Esophagus muscularis mucosa (tissue), 4 donors: ENCODE data around the gene ENTR1. TPM values are rescaled to one million over a fixed set of nuclear protein-coding genes. Genes with fewer than 3 reads are reported as not detected.
A peak's percentile ranks its signal among the peaks of the same experiment; 100 is the strongest.

ENCODE experiments used
- DNase-seq: peaks from one replicate; pipeline ENCODE4 v3.0.0-alpha.2; 2017; ENCODE audit errors: extremely low spot score
- H3K27ac ChIP-seq, 4 donors: fragments of 200-600 bp; sonication (generic); replicated peaks in 1 of 4; 1 replicate in 3 of 4; 2 replicates in 1 of 4; pipeline ENCODE4 v1.5.1; 2016 to 2019; ENCODE audit warnings: mild to moderate bottlenecking in 1 of 4
- H3K27me3 ChIP-seq, 4 donors: fragments of 200-600 bp; sonication (generic); one replicate each; pipeline versions ENCODE4 v1.5.1 to v1.6.0; 2016 to 2019
- H3K36me3 ChIP-seq, 4 donors: fragments of 200-600 bp; sonication (generic); one replicate each; pipeline ENCODE4 v1.5.1; 2016 to 2019
- H3K4me1 ChIP-seq, 4 donors: fragments of 200-600 bp; sonication (generic); one replicate each; pipeline ENCODE4 v1.5.1; 2016 to 2019
- H3K4me3 ChIP-seq, 4 donors: fragments of 200-600 bp; sonication (generic); 1 replicate in 2 of 4; 2 replicates in 2 of 4; pipeline ENCODE4 v1.5.1; 2016 to 2019; ENCODE audit warnings: mild to moderate bottlenecking in 4 of 4, moderate library complexity in 1 of 4
- H3K9me3 ChIP-seq, 4 donors: fragments of 200-600 bp; sonication (generic); 1 replicate in 3 of 4; 2 replicates in 1 of 4; pipeline ENCODE4 v1.5.1; 2016 to 2019
- EP300 ChIP-seq: sonication (generic); formaldehyde crosslinking; IDR thresholded peaks from one replicate; pipeline ENCODE4 v1.6.1; 2017; ENCODE audit warnings: antibody characterized with exemption
- POLR2A ChIP-seq: fragments of 450-650 bp; IDR thresholded peaks from one replicate; pipeline ENCODE4 v1.6.1; 2017; ENCODE audit warnings: antibody characterized with exemption, moderate library complexity, mild to moderate bottlenecking, low read depth
- POLR2AphosphoS5 ChIP-seq, 2 donors: sonication (generic); formaldehyde crosslinking; IDR thresholded peaks; one replicate each; pipeline ENCODE4 v1.6.1; 2017; ENCODE audit warnings: antibody characterized with exemption in 2 of 2
- WGBS: methylation state at CpG from one replicate; pipeline ENCODE4 v1.1.5; 2018; 5-methylcytosine and 5-hydroxymethylcytosine counted together
- intact Hi-C: fragments of 100-400 bp; cut with DNase I; formaldehyde crosslinking; loops from one replicate; pipeline ENCODE4 v1.15.1; 2023
- total RNA-seq, 4 donors: library from RNA; depleted of rRNA; stranded (reverse); fragments of >200 nt; gene quantifications; one replicate each; pipeline versions ENCODE4 v1.1.0 to v1.2.1, GENCODE V29; 2016
- TF ChIP-seq, protein P1 (sequence below), 3 experiments: fragments of 200-600 bp in 2 of 3; fragments of 450-650 bp in 1 of 3; sonication (generic) in 2 of 3; IDR thresholded peaks; one replicate each; pipeline ENCODE4 v1.5.1; 2017 to 2019; ENCODE audit warnings: antibody characterized with exemption in 3 of 3, mild to moderate bottlenecking in 2 of 3, moderate library complexity in 1 of 3

Gene ENTR1
- total RNA-seq, 4 donors from 2014 or later, result 26.2 to 44.8 (median 37.6) TPM

DNA sequence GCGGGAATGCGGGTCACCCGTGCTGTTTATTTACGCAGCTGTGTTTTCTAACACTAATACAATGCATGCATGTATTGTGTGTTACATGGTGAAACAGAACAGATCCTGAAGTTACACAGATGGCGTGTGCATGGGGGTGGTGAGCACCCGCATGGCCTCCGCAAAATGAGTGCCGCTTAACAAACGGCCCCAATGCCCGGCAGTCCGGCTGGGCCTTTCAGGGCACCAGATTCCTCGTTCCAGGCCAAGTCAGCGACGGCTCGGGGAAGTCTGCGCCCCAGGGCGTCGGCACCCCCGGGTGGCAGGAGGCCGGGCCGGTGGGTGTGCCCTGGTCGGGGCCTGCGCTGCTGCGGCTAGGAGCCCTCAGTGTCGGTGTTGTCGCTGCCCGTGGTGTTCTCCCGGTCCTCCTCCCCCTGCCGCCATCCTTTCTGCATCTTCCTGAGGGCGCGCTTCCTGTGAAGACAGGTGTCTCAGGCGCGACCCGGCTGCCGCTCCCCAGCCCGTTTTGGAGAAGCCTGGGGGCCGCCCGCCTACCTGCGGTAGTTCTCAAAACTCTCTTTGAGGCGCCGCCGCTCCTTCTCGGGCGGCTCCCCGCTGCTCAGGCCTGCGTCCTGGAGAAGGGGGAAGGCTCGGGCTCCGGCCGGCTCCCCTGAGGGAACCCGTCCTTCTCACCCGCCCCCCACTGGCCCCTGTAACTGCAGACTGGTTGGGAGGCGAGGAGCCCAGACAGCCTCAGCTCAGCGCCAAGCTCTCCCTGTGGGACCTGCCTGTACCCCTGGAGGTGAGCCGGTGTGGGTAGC lies 46.3 kb downstream of the ENTR1 start:
- H3K9me3 ChIP-seq, result no peaks in the 10 kb centered on the region
- peaks cover 0 to 9% (median 4%) of the 10 kb centered on the region in 4 donors for H3K36me3 ChIP-seq
- no peak for DNase-seq
- intact Hi-C loops, result loop anchor here (2.0 kb wide), 1 partner anchor 21 kb away; no protein-coding TSS in a partner anchor
- peaks cover 0 to 28% (median 0%) of the 10 kb centered on the region in 4 donors for H3K27me3 ChIP-seq
- no peak overlapping the region for H3K27ac ChIP-seq
- peak overlapping the region; percentile 87 to 100 (median 93) for H3K4me3 ChIP-seq
- H3K4me1 ChIP-seq, result peaks cover 29 to 39% (median 37%) of the 10 kb centered on the region in 4 donors
- TF ChIP-seq, protein P1, sequence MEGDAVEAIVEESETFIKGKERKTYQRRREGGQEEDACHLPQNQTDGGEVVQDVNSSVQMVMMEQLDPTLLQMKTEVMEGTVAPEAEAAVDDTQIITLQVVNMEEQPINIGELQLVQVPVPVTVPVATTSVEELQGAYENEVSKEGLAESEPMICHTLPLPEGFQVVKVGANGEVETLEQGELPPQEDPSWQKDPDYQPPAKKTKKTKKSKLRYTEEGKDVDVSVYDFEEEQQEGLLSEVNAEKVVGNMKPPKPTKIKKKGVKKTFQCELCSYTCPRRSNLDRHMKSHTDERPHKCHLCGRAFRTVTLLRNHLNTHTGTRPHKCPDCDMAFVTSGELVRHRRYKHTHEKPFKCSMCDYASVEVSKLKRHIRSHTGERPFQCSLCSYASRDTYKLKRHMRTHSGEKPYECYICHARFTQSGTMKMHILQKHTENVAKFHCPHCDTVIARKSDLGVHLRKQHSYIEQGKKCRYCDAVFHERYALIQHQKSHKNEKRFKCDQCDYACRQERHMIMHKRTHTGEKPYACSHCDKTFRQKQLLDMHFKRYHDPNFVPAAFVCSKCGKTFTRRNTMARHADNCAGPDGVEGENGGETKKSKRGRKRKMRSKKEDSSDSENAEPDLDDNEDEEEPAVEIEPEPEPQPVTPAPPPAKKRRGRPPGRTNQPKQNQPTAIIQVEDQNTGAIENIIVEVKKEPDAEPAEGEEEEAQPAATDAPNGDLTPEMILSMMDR (IDR thresholded peaks at IDR 0.05), result no peak
- TF ChIP-seq EP300 (no peak), POLR2AphosphoS5 (IDR thresholded peaks at IDR 0.05) (no peak), POLR2A (no peak)
- WGBS, result 0% methylated on average over 4 of the region's 54 CpGs

DNA sequence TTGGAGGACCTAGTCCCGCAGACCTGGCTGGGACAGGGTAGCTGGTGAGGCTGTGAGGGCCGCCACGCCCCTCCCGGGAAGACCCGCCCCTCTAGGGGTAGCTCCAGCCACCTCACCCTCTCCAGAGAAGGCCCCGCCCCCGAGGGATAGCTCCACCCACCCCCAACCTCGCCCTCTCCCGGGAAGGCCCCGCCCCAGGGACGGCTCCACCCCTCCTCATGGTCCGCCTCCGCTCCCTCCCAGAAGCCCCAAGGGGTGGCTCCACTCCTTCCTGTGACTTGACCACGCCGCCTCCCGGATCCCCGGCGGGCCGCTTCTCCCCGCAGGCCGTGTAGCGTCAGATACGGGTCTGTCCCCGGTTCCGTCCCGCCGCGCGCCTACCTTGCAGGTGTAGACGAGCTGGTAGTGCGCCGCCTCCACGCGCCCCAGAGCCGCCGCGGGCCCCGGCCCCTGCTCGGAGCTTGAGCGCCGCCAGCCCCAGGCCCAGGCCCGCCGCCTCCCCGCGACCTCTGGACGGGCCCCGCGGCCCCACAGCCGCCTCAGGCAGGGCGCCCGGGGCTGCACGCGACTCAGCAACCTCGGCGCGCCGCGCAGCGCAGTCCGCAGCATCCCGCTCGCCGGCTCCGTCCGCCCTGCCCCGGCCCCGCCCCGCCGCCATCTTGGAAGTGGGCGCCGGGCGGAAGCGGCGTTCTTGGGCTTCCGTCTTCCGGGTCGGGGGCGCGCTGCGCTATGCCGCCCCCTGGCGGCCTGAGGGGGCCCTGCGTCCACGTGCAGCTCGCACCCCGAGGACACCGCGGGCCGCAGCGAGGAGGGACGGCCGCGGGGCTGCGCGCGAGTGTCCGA lies 47.1 kb downstream of the ENTR1 start, which contains the start of gene DNLZ:
TSS of gene DNLZ (minus strand) at position 639 of the 843 bp plus-strand sequence. CDS start at position 609, 30 bp downstream.
- H3K4me3 ChIP-seq, result peak within 1 kb of the TSS; percentile 87 to 100 (median 93)
- H3K4me1 ChIP-seq, result peaks cover 29 to 39% (median 37%) of the 10 kb centered on the region in 4 donors
- H3K9me3 ChIP-seq, result no peaks in the 10 kb centered on the region
- peak within 1 kb of the TSS; percentile 84 to 96 (median 94) for H3K27ac ChIP-seq
- H3K36me3 ChIP-seq, result peaks cover 0 to 17% (median 8%) of the 10 kb centered on the region in 4 donors
- peak; percentile 81 to 91 for TF ChIP-seq POLR2AphosphoS5 (IDR thresholded peaks at IDR 0.05)
- TF ChIP-seq POLR2A, result peak; percentile 78
- TF ChIP-seq EP300, result no peak
- TF ChIP-seq, protein P1 (IDR thresholded peaks at IDR 0.05), result peak in 2 of 3 experiments; percentile 99
- DNase-seq, result peak; percentile 99
- H3K27me3 ChIP-seq, result peaks cover 0 to 28% (median 0%) of the 10 kb centered on the region in 4 donors
- WGBS, result 0% methylated on average over 4 of the region's 97 CpGs
- intact Hi-C loops, result loop anchor here (2.0 kb wide), 1 partner anchor 21 kb away; no protein-coding TSS in a partner anchor

- H3K4me3 ChIP-seq, result no peak overlapping the region
- intact Hi-C loops, result loop anchor here (2.0 kb wide), 1 partner anchor 20 kb away; no protein-coding TSS in a partner anchor
- DNase-seq, result no peak
- peak overlapping the region in 3 of 4 donors; percentile 94 to 96 (median 95) for H3K27ac ChIP-seq
- peaks cover 0 to 28% (median 0%) of the 10 kb centered on the region in 4 donors for H3K27me3 ChIP-seq
- no peaks in the 10 kb centered on the region for H3K9me3 ChIP-seq
- peaks cover 29 to 39% (median 37%) of the 10 kb centered on the region in 4 donors for H3K4me1 ChIP-seq
- peaks cover 0 to 26% (median 16%) of the 10 kb centered on the region in 4 donors for H3K36me3 ChIP-seq
- TF ChIP-seq, protein P1 (IDR thresholded peaks at IDR 0.05), result no peak
- no peak for TF ChIP-seq POLR2A
- TF ChIP-seq POLR2AphosphoS5 (IDR thresholded peaks at IDR 0.05), result no peak
- no peak for TF ChIP-seq EP300
- 94% methylated on average over 5 of the region's 6 CpGs for WGBS
Measured at GRCh38 chr9:136362450-136362784, 48.0 kb downstream of the ENTR1 start.

- 68% methylated on average over 10 of the region's 26 CpGs for WGBS
- H3K4me3 ChIP-seq, result no peak overlapping the region
- no peak for DNase-seq
- TF ChIP-seq, protein P1 (IDR thresholded peaks at IDR 0.05), result no peak
- TF ChIP-seq POLR2AphosphoS5 (IDR thresholded peaks at IDR 0.05), result no peak
- TF ChIP-seq EP300, result no peak
- TF ChIP-seq POLR2A, result no peak
- peaks cover 0 to 31% (median 21%) of the 10 kb centered on the region in 4 donors for H3K36me3 ChIP-seq
- intact Hi-C loops, result loop anchor here (2.0 kb wide), 1 partner anchor 19 kb away; no protein-coding TSS in a partner anchor
- peak overlapping the region in 3 of 4 donors; percentile 34 to 96 (median 55) for H3K27ac ChIP-seq
- peaks cover 0 to 26% (median 0%) of the 10 kb centered on the region in 4 donors for H3K27me3 ChIP-seq
- H3K9me3 ChIP-seq, result no peaks in the 10 kb centered on the region
- peaks cover 29 to 39% (median 37%) of the 10 kb centered on the region in 4 donors for H3K4me1 ChIP-seq
Measured at GRCh38 chr9:136361754-136362449, 48.5 kb downstream of the ENTR1 start.
